Left lung (tissue), 10 donors: Measurements from ENCODE around the gene C11orf68. TPM values are rescaled to one million over a fixed set of nuclear protein-coding genes. Genes with fewer than 3 reads are reported as not detected.

Source experiments
- ATAC-seq: fragments of 200-7000 bp; cut with Tn5 transposase; one replicate; pipeline ENCODE4 v1.9.1; 2020; ENCODE audit warnings: moderate library complexity
- DNase-seq, 4 donors: peaks; one replicate each; pipeline ENCODE4 v3.0.0-alpha.2; 2013 to 2020
- H3K27ac ChIP-seq, 2 donors: fragments of 200-600 bp; sonication (generic) in 1 of 2; one replicate each; pipeline versions ENCODE4 v1.5.0 to v1.8.0; 2020 to 2021
- H3K27me3 ChIP-seq, 2 donors: fragments of 200-600 bp; sonication (generic) in 1 of 2; one replicate each; pipeline versions ENCODE4 v1.5.0 to v1.8.0; 2020 to 2021
- H3K36me3 ChIP-seq, 2 donors: fragments of 200-600 bp; sonication (generic) in 1 of 2; one replicate each; pipeline versions ENCODE4 v1.5.0 to v1.8.0; 2020 to 2021
- H3K4me1 ChIP-seq, 2 donors: fragments of 200-600 bp; one replicate each; pipeline ENCODE4 v1.8.0; 2021
- H3K4me3 ChIP-seq, 2 donors: fragments of 200-600 bp; sonication (generic) in 1 of 2; one replicate each; pipeline versions ENCODE4 v1.5.0 to v1.8.0; 2020 to 2021; ENCODE audit warnings: mild to moderate bottlenecking in 1 of 2
- H3K9me3 ChIP-seq, 2 donors: fragments of 200-600 bp; sonication (generic) in 1 of 2; one replicate each; pipeline versions ENCODE4 v1.5.0 to v1.8.0; 2020 to 2021
- CTCF ChIP-seq, 2 donors: fragments of 200-600 bp; sonication (generic) in 1 of 2; IDR thresholded peaks; one replicate each; pipeline versions ENCODE4 v1.5.0 to v1.8.0; 2021; ENCODE audit warnings: antibody characterized with exemption in 2 of 2
- intact Hi-C, 2 donors: fragments of 100-400 bp; cut with DNase I; formaldehyde crosslinking; loops; one replicate each; pipeline versions ENCODE4 v1.11.2 to v1.14.2; 2022
- polyA plus RNA-seq, 6 donors: library from polyadenylated mRNA; unstranded; fragments of 120-200 nt; gene quantifications; one replicate each; pipeline ENCODE4 v1.2.1, GENCODE V29; 2013; ENCODE audit not compliant: insufficient read length in 6 of 6
- total RNA-seq, 2 donors: library from RNA; stranded (reverse); fragmentation: NEBNext Ultra II Directional; extraction: Animal tissue kit (Norgen Biotek cat#: 25700); gene quantifications; one replicate each; pipeline ENCODE4 v1.2.1, GENCODE V29; 2021
- donor health status: DM: no; HTN: yes; CAD: no.
- donor health status: DM: no; HTN: no; CAD: no.

Gene C11orf68
- total and polyA plus RNA-seq, 8 donors, result 29.6 to 36.9 (median 34.2) TPM

- ATAC-seq, result no peak
- no peak for DNase-seq
- no peak overlapping the region for H3K27ac ChIP-seq
- intact Hi-C loops, result no loop called here
- H3K4me3 ChIP-seq, result no peak overlapping the region
- TF ChIP-seq CTCF (IDR thresholded peaks at IDR 0.05), result no peak
- peaks cover 0 to 20% of the 10 kb centered on the region in 2 donors for H3K36me3 ChIP-seq
- no peaks in the 10 kb centered on the region for H3K27me3 ChIP-seq
- peaks cover 3 to 25% of the 10 kb centered on the region in 2 donors for H3K4me1 ChIP-seq
- H3K9me3 ChIP-seq, result no peaks in the 10 kb centered on the region
These were observed 6.5 kb upstream of the C11orf68 start for GRCh38 chr11:65925397-65925796.

GRCh38 chr11:65922565-65922964 is 3.7 kb upstream of the C11orf68 start:
- Histone ChIP-seq H3K27ac (no peak overlapping the region), H3K4me3 (no peak overlapping the region), H3K27me3 (no peaks in the 10 kb centered on the region), H3K9me3 (no peaks in the 10 kb centered on the region), H3K4me1 (peaks cover 13 to 27% of the 10 kb centered on the region in 2 donors), H3K36me3 (peaks cover 0 to 22% of the 10 kb centered on the region in 2 donors)
- TF ChIP-seq CTCF (IDR thresholded peaks at IDR 0.05), result no peak
- intact Hi-C loops, result no loop called here
- DNase-seq, result no peak
- no peak for ATAC-seq

GRCh38 chr11:65921876-65922275 is 3.0 kb upstream of the C11orf68 start:
- Histone ChIP-seq H3K36me3 (peaks cover 0 to 26% of the 10 kb centered on the region in 2 donors), H3K4me3 (no peak overlapping the region), H3K27ac (no peak overlapping the region), H3K9me3 (no peaks in the 10 kb centered on the region), H3K4me1 (peaks cover 20 to 30% of the 10 kb centered on the region in 2 donors), H3K27me3 (no peaks in the 10 kb centered on the region)
- no peak for ATAC-seq
- no peak for TF ChIP-seq CTCF (IDR thresholded peaks at IDR 0.05)
- DNase-seq, result no peak
- intact Hi-C loops, result no loop called here

GRCh38 chr11:65921033-65921555 is 2.2 kb upstream of the C11orf68 start:
- DNase-seq (no peak), ATAC-seq (no peak)
- no peaks in the 10 kb centered on the region for H3K27me3 ChIP-seq
- intact Hi-C loops, result no loop called here
- H3K9me3 ChIP-seq, result no peaks in the 10 kb centered on the region
- TF ChIP-seq CTCF (IDR thresholded peaks at IDR 0.05), result no peak
- H3K4me3 ChIP-seq, result peak overlapping the region in 1 of 2 donors; percentile 98
- peaks cover 28 to 38% of the 10 kb centered on the region in 2 donors for H3K4me1 ChIP-seq
- H3K36me3 ChIP-seq, result peaks cover 0 to 26% of the 10 kb centered on the region in 2 donors
- H3K27ac ChIP-seq, result no peak overlapping the region

GRCh38 chr11:65920372-65920802 is 1.5 kb upstream of the C11orf68 start:
- Histone ChIP-seq H3K4me1 (peaks cover 34 to 45% of the 10 kb centered on the region in 2 donors), H3K27ac (no peak overlapping the region), H3K4me3 (peak overlapping the region; percentile 94 to 98), H3K36me3 (peaks cover 0 to 26% of the 10 kb centered on the region in 2 donors), H3K9me3 (no peaks in the 10 kb centered on the region), H3K27me3 (no peaks in the 10 kb centered on the region)
- ATAC-seq, result no peak
- intact Hi-C loops, result no loop called here
- TF ChIP-seq CTCF (IDR thresholded peaks at IDR 0.05), result no peak
- peak in 1 of 4 donors; percentile 78 for DNase-seq
